Coronary artery (tissue), 2 donors: ENCODE results near the gene UNG.

Source experiments
- DNase-seq: peaks from one replicate; pipeline ENCODE4 v3.0.0-alpha.2; 2017; ENCODE audit warnings: low spot score
- H3K27ac ChIP-seq, 2 donors: fragments of 200-600 bp; sonication (generic); one replicate each; pipeline ENCODE4 v1.5.1; 2016 to 2019
- H3K4me3 ChIP-seq: fragments of 200-600 bp; sonication (generic); 2 replicates; pipeline ENCODE4 v1.5.1; 2016; ENCODE audit warnings: mild to moderate bottlenecking, moderate library complexity
- TF ChIP-seq, protein P1 (sequence below): fragments of 200-600 bp; sonication (generic); IDR thresholded peaks from one replicate; pipeline ENCODE4 v1.5.1; 2019; ENCODE audit warnings: antibody characterized with exemption

UNG gene

DNA sequence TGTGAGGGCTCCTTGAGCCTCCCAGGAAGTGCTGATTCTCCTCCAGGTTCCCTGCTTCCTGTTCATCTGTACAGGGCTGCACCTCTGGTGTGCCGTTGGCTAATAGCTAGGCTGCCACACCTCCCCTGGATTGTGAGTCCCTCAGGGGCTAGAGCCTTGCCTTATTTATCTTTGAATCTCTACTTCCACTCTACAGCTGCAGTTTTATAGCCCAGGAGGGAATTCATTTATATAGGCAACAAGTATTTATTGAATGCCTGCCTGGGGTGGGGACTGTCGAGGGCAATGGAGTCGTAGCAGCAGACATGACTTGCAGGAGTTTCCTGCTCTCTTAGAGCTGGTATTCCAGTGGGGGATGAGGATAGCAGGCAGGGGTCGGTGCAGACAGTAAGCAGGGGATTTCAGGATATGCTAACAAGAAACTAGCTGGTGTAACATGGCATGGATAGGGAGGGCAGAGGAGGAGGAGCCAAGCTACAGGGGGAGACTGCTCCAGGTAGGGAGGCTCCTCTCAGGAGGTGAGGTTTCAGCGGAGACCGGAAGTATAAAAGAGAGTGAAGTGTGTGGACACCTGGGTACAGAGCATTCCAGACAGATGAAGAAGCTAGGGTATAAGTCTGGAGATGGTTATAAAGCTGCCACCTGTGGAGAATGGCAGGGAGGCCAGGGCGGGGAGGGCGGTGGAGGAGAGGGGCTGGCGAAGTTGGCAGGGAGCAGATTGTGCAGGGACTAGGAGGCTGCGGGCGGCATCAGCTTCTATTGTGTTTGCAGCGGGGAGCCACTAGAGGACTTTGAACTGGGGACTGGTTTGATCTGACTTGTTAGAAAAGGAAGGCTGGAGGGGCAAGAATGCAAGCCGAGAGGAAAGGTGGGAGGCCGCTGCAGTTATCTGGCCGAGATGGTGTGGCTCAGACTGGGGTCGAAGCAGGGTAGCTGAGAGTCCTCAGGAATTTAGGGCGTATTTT, 27.8 kb upstream of the UNG start:
- Histone ChIP-seq H3K27ac (no peak overlapping the region), H3K4me3 (no peak overlapping the region)
- TF ChIP-seq, protein P1, sequence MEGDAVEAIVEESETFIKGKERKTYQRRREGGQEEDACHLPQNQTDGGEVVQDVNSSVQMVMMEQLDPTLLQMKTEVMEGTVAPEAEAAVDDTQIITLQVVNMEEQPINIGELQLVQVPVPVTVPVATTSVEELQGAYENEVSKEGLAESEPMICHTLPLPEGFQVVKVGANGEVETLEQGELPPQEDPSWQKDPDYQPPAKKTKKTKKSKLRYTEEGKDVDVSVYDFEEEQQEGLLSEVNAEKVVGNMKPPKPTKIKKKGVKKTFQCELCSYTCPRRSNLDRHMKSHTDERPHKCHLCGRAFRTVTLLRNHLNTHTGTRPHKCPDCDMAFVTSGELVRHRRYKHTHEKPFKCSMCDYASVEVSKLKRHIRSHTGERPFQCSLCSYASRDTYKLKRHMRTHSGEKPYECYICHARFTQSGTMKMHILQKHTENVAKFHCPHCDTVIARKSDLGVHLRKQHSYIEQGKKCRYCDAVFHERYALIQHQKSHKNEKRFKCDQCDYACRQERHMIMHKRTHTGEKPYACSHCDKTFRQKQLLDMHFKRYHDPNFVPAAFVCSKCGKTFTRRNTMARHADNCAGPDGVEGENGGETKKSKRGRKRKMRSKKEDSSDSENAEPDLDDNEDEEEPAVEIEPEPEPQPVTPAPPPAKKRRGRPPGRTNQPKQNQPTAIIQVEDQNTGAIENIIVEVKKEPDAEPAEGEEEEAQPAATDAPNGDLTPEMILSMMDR: no peak
- no peak for DNase-seq

DNA sequence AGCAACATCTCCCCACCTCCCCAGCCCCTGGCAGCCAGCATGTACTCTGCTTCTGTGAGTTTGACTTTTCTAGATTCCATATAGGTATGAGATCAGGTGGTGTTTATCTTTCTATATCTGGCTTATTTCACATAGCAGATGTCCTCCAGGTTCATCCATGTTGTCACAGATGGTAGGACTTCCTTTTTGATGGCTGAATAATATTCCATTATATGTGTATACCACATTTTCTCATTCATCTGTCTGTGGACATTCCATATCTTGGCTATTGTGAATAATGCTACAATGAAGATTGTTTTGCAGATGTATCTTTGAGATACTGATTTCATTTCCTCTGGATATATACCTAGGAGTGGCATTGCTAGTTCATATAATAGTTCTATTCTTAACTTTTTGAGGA, 22.5 kb upstream of the UNG start:
- TF ChIP-seq, protein P1: no peak
- H3K4me3 ChIP-seq: no peak overlapping the region
- DNase-seq: no peak
- no peak overlapping the region for H3K27ac ChIP-seq

DNA sequence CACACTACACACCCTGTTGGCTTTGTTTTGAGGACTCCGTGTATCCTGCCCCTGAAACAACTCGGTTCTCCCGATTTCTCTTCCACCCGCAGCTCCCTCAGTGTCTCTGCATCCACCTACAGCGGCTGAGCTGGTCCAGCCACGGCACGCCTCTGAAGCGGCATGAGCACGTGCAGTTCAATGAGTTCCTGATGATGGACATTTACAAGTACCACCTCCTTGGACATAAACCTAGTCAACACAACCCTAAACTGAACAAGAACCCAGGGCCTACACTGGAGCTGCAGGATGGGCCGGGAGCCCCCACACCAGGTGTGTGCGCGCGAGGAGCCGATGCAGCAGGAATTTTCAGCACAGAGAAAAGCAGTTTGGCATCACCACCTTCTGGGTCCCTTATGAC, 14.6 kb upstream of the UNG start:
- Histone ChIP-seq H3K27ac (no peak overlapping the region), H3K4me3 (no peak overlapping the region)
- DNase-seq: no peak
- TF ChIP-seq, protein P1: no peak

DNA sequence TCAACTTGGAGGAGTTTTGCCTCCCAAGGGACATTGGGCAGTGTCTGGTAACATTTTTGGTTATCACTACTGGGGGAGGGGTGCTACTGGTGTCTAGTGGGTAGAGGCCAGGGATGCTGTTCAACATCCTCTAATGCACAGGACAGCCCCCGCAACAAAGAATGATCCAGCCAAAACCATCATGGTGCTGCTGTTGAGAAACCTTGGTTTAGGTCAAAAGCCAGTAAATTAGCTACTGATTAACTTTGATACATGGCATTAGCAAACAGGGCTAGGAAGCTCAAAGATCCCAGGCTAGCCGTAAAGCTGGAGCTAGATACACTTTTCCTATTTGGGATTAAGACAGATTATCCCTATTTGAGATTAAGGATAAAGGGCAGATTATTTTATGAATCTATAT, 13.0 kb upstream of the UNG start:
- Histone ChIP-seq H3K27ac (no peak overlapping the region), H3K4me3 (no peak overlapping the region)
- DNase-seq: no peak
- TF ChIP-seq, protein P1: no peak

DNA sequence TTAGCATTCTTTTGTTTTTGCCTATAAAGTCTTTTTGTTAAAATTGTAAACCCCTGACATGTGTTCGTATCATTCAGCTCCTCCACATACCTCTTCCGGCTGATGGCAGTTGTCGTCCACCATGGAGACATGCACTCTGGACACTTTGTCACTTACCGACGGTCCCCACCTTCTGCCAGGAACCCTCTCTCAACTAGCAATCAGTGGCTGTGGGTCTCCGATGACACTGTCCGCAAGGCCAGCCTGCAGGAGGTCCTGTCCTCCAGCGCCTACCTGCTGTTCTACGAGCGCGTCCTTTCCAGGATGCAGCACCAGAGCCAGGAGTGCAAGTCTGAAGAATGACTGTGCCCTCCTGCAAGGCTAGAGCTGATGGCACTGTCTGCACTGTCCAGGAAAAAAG, 11.8 kb upstream of the UNG start:
- no peak for DNase-seq
- H3K4me3 ChIP-seq: no peak overlapping the region
- TF ChIP-seq, protein P1: no peak
- no peak overlapping the region for H3K27ac ChIP-seq

DNA sequence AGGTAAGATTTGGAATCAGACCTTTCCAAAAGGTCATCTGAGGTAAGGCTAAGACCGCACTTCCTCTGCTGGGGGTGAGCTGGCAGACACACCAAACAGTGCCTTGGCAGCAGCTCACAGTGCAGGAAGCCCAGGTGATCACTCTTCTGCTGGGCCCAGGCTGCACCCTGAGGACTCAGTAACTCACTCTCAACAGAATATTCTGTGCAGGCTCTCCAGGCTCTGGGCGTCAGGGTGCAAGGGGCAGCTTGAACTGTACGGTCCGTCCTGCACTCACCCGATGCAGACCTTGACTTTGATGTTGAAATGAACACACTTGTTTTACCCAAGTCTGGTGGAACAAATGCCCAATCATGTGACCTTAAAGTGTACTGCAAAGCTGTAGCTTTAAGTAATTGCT, 10.1 kb upstream of the UNG start:
- H3K4me3 ChIP-seq: no peak overlapping the region
- TF ChIP-seq, protein P1: no peak
- no peak overlapping the region for H3K27ac ChIP-seq
- no peak for DNase-seq

DNA sequence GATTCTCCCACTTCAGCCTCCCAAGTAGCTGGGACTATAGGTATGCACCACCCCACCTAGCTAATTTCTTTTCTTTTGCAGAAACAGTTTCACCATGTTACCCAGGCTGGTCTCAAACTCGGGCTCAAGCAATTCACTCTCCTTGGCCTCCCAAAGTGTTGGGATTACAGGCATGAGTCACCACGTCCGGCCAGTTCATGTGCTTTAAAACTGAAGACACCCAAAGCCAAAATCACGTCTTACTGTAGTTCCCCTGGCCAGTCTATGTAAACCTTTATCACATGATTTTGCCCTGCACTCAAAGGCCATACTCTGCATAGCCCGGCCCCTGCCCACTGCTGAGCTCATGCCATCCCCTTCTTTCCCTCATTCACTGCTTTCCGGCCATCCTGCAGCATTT, 8.6 kb upstream of the UNG start:
- TF ChIP-seq, protein P1: no peak
- DNase-seq: no peak
- Histone ChIP-seq H3K4me3 (no peak overlapping the region), H3K27ac (no peak overlapping the region)
